Esophagus muscularis mucosa (tissue), 4 donors: ENCODE measurements around the gene RNU5B-1.
"Not testable (repeated sequence)": the region's sequence is repeated elsewhere in the genome, so short reads cannot be mapped to it uniquely, and the experiment has no call there.

ENCODE experiments used
- EP300 ChIP-seq: sonication (generic); formaldehyde crosslinking; IDR thresholded peaks from one replicate; pipeline ENCODE4 v1.6.1; 2017; ENCODE audit warnings: antibody characterized with exemption
- POLR2A ChIP-seq: fragments of 450-650 bp; IDR thresholded peaks from one replicate; pipeline ENCODE4 v1.6.1; 2017; ENCODE audit warnings: antibody characterized with exemption, moderate library complexity, mild to moderate bottlenecking, low read depth
- POLR2AphosphoS5 ChIP-seq, 2 donors: sonication (generic); formaldehyde crosslinking; IDR thresholded peaks; one replicate each; pipeline ENCODE4 v1.6.1; 2017; ENCODE audit warnings: antibody characterized with exemption in 2 of 2
- TF ChIP-seq, protein P1 (sequence below), 3 experiments: fragments of 200-600 bp in 2 of 3; fragments of 450-650 bp in 1 of 3; sonication (generic) in 2 of 3; IDR thresholded peaks; one replicate each; pipeline ENCODE4 v1.5.1; 2017 to 2019; ENCODE audit warnings: antibody characterized with exemption in 3 of 3, mild to moderate bottlenecking in 2 of 3, moderate library complexity in 1 of 3

DNA sequence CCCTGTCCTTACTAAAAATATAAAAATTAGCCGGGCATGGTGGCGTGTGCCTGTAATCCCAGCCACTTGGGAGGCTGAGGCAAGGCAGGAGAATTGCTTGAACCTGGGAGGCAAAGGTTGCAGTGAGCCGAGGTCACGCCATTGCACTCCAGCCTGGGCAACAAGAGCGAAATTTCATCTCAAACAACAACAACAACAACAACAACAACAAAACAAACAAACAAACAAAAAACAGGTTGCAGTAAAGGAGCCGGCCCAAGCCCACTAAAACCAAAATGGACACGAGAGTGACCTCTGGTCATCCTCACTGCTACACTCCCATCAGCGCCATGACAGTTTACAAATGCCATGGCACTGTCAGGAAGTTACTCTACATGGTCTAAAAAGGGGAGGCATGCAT is 43.3 kb downstream of the RNU5B-1 start:
- not testable (repeated sequence) for TF ChIP-seq POLR2A; EP300; POLR2AphosphoS5 (IDR thresholded peaks at IDR 0.05)
- TF ChIP-seq, protein P1, sequence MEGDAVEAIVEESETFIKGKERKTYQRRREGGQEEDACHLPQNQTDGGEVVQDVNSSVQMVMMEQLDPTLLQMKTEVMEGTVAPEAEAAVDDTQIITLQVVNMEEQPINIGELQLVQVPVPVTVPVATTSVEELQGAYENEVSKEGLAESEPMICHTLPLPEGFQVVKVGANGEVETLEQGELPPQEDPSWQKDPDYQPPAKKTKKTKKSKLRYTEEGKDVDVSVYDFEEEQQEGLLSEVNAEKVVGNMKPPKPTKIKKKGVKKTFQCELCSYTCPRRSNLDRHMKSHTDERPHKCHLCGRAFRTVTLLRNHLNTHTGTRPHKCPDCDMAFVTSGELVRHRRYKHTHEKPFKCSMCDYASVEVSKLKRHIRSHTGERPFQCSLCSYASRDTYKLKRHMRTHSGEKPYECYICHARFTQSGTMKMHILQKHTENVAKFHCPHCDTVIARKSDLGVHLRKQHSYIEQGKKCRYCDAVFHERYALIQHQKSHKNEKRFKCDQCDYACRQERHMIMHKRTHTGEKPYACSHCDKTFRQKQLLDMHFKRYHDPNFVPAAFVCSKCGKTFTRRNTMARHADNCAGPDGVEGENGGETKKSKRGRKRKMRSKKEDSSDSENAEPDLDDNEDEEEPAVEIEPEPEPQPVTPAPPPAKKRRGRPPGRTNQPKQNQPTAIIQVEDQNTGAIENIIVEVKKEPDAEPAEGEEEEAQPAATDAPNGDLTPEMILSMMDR (IDR thresholded peaks at IDR 0.05), result not testable (repeated sequence)
